GM18526 (cell line): Measurements from ENCODE around the gene ACACA.

Experiments
- POLR2A ChIP-seq: IDR thresholded peaks from 3 replicates; pipeline ENCODE4 v1.6.1; 2011; ENCODE audit not compliant: insufficient read length; ENCODE audit errors: extremely low read depth

The ACACA gene

DNA sequence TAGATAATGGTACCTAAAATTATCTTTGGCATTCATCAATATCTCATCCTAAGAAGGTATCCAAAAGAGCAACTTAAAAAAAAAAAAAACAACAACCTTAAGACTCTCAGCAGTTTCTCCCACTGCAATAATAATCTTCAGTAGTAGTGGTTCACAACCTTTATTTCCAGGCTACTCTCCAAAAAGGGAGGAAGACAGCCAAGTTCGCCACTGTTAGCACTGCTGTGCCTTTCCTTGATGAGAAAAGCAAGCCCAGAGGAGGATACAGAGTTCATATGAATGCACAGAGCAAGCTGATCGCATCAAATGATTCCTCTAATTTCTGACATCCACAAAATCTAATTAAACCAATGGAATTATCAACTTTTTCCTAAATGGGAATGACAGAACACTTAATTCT lies 258.5 kb downstream of the ACACA start:
- no peak for TF ChIP-seq POLR2A

DNA sequence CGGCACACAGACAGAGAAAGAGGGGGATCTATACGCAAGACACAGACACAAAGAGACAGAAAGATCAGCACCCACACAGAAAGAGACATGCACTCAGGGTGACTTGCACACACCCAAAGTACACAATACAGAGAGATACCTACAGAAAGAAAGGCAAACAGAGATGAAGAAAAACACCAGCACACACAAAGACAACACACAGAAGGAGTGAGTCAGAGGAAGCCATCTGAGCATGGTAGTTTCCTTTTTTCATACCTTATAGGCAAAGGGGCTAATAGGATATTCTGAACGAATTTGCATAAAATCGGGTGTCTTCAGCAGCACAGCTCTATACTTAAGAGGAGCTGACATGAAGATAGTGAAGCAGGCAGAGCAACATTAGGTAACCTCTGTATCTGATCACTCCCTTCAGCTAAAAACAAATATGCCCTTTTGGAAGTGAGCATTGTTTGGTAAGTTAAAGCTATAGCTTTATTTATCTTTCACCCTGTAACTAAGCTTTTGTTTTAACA lies 259.3 kb downstream of the ACACA start:
- TF ChIP-seq POLR2A: no peak

DNA sequence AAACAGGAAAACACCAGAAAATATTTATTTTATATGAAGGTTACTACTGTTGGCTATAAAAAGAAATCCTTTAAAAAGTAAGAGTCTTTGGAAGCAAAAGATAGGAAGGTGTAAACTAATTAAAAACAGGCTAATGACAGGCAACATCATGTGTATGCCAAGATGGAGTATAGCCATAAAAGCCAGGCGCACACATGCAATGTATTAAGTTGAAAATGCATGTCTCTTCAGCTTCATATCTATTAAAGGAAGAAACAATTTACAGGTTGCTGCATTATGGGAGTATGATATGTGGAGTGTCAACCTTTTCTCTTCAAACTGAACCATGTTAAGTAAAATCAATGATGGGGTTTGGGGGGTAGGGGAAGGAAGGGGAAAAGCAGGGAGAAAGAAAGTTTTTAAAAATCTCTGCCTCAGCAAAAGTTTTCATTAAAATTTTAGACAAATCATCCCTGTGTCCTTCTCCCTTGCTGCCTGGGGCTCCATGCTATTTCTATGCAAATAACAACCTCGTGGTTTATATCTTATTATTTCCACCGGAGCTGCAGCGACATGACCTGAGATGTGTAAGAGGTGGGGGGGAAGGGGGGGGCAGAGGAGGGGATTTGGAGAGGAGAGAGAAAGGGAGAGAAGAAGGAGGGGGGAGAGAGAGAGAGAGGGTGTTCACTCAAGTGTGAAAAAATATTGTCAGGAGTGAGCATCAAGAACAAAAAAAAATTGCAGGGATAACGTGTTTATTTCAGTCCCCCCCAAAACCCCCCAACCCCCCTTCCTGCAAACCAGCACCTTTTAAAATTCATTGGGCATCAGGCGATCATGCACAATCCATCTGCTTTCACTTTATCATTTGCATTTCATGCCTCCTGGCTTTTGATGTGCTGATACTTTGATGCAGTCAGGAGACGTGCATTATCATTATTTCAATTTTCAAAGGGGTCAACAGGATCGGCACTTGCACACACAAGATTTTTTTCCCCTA lies 260.3 kb downstream of the ACACA start:
- TF ChIP-seq POLR2A: no peak

DNA sequence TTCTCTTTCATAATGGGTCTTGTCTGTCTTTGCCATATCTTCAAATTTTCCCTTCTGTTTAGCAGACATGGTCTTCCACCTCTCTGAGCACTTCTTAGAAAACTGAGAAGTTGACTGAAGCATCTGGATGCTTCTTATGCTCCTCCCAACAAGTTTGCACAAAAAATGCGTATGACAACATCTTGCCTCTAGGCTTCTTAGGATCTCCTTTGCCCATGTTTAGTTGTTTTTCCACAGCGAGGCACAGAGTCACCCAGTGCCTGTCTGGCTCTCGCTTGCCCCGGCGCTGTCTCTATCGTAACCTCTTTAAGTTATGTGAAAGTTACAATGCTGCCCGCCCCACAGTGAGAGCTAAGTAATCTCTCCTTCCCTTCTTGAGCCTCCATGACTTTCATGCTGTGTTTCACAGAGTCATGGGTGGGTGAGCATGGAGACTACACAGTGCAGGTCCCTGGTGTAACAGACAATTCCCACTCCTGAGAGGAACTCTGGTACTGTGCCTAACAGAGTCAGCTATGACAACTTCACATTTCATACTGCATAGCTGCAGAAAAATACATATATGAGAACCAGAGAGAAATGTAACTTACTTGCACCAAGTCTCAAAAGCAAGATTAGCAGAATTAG lies 262.4 kb downstream of the ACACA start:
- TF ChIP-seq POLR2A: no peak

DNA sequence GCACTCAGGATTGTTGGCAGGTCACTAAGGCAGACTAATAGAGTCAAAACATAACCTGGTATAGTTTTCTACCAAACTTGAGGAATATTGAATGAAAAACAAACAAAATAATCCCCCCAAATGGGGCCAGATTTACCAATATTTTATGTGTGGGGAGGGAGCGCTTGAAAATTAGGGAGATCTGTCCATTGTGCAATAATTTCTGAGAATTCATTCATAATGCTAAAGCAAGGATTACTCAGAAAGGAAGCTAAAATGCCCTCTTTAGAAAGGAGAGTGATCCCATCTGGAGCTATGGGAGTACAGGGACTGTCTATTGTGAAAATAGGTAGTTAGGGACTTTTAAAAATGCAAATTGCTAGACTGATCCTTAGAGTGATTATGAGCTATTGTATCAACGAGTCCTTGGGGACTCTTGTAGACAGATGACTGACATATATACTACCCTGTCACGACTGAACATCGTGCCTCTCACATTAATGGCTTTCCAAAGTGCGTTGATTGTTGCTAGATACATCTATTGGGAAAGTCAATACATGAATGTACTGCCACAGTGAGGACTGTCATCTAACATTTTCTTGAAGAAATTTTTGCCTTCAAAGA lies 264.2 kb downstream of the ACACA start:
- no peak for TF ChIP-seq POLR2A

DNA sequence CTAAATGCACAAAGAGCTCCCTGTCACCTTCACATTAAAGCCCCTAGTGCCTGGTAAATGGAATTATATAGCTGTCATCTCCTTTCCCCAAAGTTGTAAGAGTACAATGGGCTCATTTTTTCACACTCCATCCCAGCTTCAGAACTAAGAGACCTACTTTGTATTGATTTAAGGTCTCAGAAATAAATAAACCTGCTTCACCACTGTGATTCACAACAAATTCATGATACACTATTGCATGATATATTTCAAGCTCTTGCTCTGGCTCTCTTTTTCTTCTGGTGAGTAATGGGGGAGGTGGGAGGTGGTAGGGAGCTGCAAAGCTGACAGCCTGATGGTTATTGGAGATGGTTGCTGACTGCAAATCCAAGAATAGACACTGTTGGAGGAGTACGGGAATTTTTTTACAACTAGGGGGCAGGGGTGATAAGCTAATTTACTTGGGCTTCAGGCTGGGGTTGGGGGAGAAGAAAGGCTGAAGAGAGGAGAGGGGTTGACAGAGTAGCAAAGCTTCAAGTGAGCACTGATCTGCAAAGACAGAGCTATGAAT lies 268.0 kb downstream of the ACACA start:
- TF ChIP-seq POLR2A: no peak

DNA sequence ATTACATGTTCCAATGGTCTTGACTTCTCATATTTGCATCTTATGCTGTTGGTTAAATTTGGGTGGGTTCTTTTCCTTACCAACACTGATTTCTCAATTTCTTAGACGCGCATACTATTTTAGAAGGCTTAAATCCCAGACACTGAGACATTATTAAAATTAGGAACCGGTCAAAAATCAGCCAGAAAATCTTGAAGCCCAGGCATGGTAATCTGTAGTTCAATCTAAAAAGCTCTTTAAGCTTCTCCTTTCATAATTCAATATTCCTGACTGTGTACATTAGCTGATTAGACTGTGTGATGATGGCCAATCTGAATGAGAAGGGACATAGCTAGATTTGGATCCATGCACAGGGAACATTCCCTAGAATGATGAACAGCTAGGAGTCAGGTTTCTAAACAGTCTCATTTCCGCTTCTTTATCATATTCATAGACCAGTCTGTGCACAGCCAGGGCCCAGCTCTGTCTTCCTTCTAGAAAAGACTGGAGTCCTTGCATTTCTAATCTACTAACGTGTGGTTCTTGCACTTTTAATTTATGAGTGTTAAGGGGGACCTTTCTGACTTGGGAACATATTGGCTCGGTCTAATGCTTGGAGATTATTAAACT lies 268.6 kb downstream of the ACACA start:
- TF ChIP-seq POLR2A: no peak

DNA sequence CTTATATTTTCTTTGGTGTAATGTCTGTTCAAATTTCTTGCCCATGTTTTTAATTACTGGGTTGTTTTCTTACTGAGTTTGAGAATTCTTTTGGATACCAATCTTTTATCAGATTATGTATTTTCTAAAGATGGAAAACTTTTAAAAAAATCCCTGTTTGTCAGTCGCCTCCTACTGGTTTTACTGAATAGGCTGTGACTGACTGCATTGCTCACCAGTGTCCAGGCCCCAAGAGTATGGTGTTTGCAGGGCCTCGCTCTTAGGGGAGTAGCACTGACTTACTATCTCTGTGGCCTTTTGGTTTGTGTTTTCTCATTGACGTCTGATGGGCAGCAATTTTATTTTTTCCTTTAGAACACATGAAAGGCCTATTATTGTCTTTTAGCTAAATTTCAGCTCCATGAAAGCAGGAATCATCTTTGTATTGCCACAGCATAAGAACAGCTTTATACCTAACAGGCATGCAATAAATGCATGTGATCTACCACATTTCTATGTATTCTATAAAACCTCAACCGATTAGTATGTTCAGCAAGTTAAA lies 269.5 kb downstream of the ACACA start:
- TF ChIP-seq POLR2A: no peak

DNA sequence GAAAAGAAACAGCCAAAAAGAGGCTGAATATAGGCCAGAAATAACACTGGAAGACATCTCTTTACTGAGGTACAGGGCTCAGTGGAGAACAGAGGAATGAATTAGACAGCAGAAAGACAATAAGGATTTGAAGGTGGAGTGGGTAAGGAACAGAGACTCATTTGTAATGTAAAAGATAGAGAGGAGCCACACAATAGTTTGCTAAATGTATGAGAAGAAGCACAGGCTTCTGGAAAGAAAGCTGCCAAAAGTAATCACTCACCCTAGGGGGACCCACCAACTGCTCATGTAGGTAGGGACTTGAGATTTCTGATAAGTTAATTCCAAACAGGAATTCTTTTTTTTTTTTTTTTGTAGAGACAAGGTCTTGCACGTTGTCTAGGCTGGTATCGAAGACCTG lies 271.1 kb downstream of the ACACA start:
- no peak for TF ChIP-seq POLR2A

DNA sequence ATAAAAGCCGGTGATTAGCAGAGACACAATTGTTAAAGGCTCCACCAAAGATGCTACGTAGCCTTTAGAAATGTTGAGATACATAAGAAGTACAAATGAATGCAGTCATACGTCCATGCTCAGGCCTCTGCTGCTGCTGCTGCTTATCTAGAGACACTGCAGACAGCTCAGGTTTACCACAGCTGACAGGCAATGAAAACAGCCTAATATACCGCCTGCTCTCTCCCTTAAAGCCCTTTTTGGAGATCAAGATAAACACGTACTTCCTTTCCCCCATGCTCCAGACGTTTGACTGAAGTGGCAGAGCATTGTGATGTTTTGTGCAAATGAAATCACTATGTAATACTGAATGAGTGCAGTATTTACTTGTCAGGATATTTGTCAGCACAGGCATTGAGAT lies 272.6 kb downstream of the ACACA start:
- no peak for TF ChIP-seq POLR2A

DNA sequence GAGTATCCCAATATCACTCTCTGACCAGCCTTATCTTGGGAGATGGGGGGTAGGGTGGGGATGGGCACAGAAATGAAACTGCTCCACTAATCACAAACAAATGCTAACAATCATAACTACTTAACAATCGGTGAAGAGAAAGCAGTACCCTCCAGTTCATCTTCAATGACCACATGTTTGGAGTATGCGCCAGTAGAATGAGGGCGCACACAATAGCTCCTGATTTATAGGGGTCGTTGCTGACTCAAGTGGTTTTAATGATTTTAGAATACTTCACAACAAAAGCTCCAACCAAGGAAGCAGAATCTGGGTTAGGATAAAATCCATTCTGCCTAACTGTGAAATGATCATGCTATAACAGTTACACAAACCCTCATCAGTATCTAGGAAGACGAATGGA lies 273.5 kb downstream of the ACACA start:
- no peak for TF ChIP-seq POLR2A

DNA sequence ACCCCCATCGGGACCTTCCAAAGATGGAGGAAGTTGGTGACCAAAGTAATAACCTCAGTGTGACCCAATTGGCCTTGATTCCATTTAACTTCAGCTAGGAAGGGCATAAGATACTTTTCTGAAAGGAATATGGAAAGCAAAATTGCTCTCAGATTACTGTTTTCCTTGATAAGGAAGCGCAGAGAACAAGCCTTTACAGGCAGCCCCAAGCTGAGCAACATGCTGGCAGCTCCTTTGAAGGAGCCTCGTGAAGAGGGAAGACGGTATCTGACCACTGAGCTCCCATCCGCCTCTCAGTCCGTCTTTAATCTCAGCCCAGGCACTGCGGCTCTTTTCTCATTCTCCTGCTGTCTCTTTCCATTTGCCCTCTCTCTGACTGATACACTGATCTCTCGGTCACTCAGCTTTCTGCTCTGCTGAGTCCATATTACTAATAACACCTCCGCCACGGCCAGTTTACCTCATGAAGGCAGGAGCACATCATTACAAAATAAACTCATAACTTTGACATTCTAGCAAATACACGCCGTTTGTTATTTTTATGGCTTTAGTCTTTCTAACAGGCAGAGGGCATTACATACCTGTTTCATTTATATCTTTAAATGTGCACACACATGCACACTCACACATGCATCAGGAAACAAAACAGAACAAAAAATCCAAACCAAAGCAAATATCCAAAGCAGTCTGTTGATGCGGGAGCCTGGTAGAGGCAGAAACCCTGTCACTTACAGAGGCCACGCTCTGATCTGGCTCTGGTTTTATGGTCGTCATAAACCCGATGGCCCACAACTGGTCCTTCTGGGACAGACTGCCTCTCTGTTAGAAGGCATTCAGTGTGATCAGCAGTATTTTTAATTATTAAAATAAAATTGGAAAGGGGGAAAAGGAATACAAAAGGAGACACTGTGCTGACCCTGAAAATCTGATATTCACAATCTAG lies 274.7 kb downstream of the ACACA start:
- no peak for TF ChIP-seq POLR2A

DNA sequence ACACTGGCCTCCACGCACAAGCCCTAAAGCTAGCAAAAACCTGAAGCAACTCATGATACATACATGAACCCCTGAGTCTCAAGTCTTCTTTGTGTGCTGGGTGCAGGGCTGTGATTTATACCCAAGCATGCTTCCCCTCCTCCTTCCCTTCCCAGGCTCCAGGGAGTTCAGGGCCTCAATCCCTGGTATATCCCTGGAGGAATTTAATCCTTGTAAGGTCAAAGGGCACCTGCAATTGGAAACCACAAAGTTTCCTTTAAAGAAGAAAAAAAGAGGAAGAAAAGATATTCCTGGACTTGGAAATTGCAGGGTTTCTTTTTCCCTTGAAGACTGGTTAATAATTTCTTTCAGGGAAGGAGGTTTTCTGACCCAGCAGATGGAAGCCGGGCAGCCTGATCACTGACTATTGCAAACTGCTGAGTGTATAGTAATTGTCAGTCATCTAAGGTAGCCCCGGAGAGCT lies 275.6 kb downstream of the ACACA start:
- TF ChIP-seq POLR2A: no peak

DNA sequence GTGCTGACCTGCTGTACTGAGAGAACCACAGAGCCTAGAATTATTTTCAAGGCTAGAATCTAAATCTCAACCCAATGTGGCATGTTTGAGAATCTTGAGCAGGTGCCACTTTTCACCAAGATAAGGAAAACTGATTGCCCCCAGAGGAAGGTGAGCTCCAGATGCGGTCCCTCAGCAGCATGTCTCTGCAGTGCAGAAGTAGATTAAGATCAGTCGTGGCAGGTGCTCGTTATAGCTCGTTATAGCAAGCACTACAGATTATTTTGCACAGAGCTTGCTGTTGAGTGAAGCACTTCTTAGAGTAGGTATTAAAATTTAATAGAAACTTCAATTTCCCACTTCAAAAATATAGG lies 281.8 kb downstream of the ACACA start:
- TF ChIP-seq POLR2A: no peak
